Smooth muscle cell (in vitro differentiated cells): ENCODE measurements around the gene LRRK1. TPM values are rescaled to one million over a fixed set of nuclear protein-coding genes. Genes with fewer than 3 reads are reported as not detected.

Experiments used
- DNase-seq: peaks from one replicate; lab custom pipeline; 2025; ENCODE audit not compliant: unreplicated experiment; lab: John Stamatoyannopoulos, UW
- H2AFZ ChIP-seq: fragments of 200-600 bp; sonication (generic); 2 replicates; pipeline ENCODE4 v1.6.0; 2016; ENCODE audit warnings: antibody characterized with exemption, low read depth, mild to moderate bottlenecking
- H3F3A ChIP-seq: fragments of 200-600 bp; sonication (generic); 2 replicates; pipeline ENCODE4 v1.6.0; 2017; ENCODE audit warnings: antibody characterized with exemption, low read depth
- H3K27ac ChIP-seq: fragments of 200-600 bp; sonication (generic); 2 replicates; pipeline ENCODE4 v1.5.1; 2016; ENCODE audit warnings: low read depth, mild to moderate bottlenecking
- H3K27me3 ChIP-seq: fragments of 200-600 bp; sonication (generic); 2 replicates; pipeline ENCODE4 v1.6.1; 2016; ENCODE audit warnings: low read depth, mild to moderate bottlenecking
- H3K36me3 ChIP-seq: fragments of 200-600 bp; sonication (generic); 2 replicates; pipeline ENCODE4 v1.5.1; 2016; ENCODE audit warnings: low read depth
- H3K4me1 ChIP-seq: fragments of 200-600 bp; sonication (generic); 2 replicates; pipeline ENCODE4 v1.5.1; 2016; ENCODE audit warnings: low read depth
- H3K4me2 ChIP-seq: fragments of 200-600 bp; sonication (generic); 2 replicates; pipeline ENCODE4 v1.6.0; 2016; ENCODE audit warnings: mild to moderate bottlenecking
- H3K4me3 ChIP-seq: fragments of 200-600 bp; sonication (generic); 2 replicates; pipeline ENCODE4 v1.5.1; 2016; ENCODE audit warnings: mild to moderate bottlenecking
- H3K79me2 ChIP-seq: fragments of 200-600 bp; sonication (generic); 2 replicates; pipeline ENCODE4 v1.6.0; 2016; ENCODE audit warnings: low read depth, mild to moderate bottlenecking
- H3K9ac ChIP-seq: fragments of 200-600 bp; sonication (generic); 2 replicates; pipeline ENCODE4 v1.6.0; 2016; ENCODE audit warnings: low read depth
- H3K9me3 ChIP-seq: fragments of 200-600 bp; sonication (generic); replicated peaks from 2 replicates; pipeline ENCODE4 v1.5.1; 2016; ENCODE audit warnings: low read depth
- H4K20me1 ChIP-seq: fragments of 200-600 bp; sonication (generic); 2 replicates; pipeline ENCODE4 v1.6.0; 2016; ENCODE audit warnings: low read depth
- WGBS: methylation state at CpG from one replicate; pipeline ENCODE4 v1.1.7; 2016; ENCODE audit warnings: low lambda C conversion rate; 5-methylcytosine and 5-hydroxymethylcytosine counted together
- polyA plus RNA-seq: library from polyadenylated mRNA; unstranded; fragments of >200 nt; fragmentation: Nextera tagmentation; extraction: Ambion mirVana; gene quantifications from 2 replicates; pipeline ENCODE4 v1.2.1, GENCODE V29; 2016
- total RNA-seq: library from RNA; depleted of rRNA; stranded (reverse); fragments of >200 nt; gene quantifications from 2 replicates; pipeline ENCODE4 v1.2.3, GENCODE V29; 2014
- TF ChIP-seq, protein P1 (sequence below): fragments of 200-600 bp; sonication (generic); IDR thresholded peaks from 2 replicates; pipeline ENCODE4 v1.5.1; 2017; ENCODE audit warnings: borderline replicate concordance, mild to moderate bottlenecking, antibody characterized with exemption; ENCODE audit not compliant: insufficient read depth, poor library complexity, severe bottlenecking

The LRRK1 gene
- total and polyA plus RNA-seq, 2 experiments from 2014 or later, result 1.1 to 1.6 TPM

DNA sequence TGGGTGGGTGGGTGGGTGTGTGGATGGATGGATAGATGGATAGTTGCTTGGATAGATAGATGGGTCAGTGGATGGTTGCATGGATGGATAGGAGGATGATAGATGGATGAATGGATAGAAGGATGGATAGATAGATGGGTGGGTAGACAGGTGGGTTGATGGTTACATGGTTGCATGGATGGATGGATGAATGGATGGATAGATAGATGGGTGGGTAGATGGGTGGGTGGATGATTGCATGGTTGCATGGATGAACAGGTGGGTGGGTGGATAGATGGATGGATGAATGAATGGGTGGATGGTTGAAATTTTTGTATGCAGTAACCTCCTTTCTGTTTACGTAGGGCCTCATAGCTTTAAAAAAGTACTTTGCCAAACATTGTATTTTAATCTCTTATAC is 79.5 kb downstream of the LRRK1 start:
- TF ChIP-seq, protein P1, sequence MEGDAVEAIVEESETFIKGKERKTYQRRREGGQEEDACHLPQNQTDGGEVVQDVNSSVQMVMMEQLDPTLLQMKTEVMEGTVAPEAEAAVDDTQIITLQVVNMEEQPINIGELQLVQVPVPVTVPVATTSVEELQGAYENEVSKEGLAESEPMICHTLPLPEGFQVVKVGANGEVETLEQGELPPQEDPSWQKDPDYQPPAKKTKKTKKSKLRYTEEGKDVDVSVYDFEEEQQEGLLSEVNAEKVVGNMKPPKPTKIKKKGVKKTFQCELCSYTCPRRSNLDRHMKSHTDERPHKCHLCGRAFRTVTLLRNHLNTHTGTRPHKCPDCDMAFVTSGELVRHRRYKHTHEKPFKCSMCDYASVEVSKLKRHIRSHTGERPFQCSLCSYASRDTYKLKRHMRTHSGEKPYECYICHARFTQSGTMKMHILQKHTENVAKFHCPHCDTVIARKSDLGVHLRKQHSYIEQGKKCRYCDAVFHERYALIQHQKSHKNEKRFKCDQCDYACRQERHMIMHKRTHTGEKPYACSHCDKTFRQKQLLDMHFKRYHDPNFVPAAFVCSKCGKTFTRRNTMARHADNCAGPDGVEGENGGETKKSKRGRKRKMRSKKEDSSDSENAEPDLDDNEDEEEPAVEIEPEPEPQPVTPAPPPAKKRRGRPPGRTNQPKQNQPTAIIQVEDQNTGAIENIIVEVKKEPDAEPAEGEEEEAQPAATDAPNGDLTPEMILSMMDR, result no peak
- 91% methylated on average over 1 of the region's 1 CpG for WGBS
- Histone ChIP-seq H3K4me3 (no peak overlapping the region), H3K4me1 (no peaks in the 10 kb centered on the region), H3F3A (no peaks in the 10 kb centered on the region), H3K9me3 (no peaks in the 10 kb centered on the region), H3K9ac (no peak overlapping the region), H4K20me1 (no peaks in the 10 kb centered on the region), H3K36me3 (no peaks in the 10 kb centered on the region), H2AFZ (no peak overlapping the region), H3K4me2 (no peak overlapping the region), H3K27ac (no peak overlapping the region), H3K79me2 (no peaks in the 10 kb centered on the region), H3K27me3 (no peaks in the 10 kb centered on the region)
- DNase-seq, result no peak

DNA sequence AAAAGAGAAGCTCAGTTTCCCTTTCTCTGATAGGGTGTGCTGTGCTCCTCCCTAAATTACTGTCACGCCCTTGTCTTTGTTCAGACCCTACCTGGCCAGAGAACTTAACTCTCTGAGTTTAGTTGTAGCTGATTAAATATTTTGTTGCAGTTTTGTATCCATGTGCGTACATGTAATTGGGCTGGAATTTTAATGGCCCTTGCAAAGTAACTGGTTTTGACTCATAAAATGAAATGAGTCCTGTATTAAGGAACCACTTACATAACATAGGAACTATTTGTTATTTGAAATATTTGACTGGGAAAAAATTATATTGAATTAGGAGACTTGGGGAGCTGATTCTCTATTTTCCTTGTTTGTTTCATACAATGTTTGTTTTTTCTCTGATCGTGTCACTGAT is 80.2 kb downstream of the LRRK1 start:
- no peak overlapping the region for H3K4me2 ChIP-seq
- H3K4me3 ChIP-seq, result no peak overlapping the region
- no peaks in the 10 kb centered on the region for H3K4me1 ChIP-seq
- no peaks in the 10 kb centered on the region for H3K27me3 ChIP-seq
- no peaks in the 10 kb centered on the region for H3K9me3 ChIP-seq
- no peaks in the 10 kb centered on the region for H4K20me1 ChIP-seq
- no peaks in the 10 kb centered on the region for H3K79me2 ChIP-seq
- no peak overlapping the region for H3K9ac ChIP-seq
- no peak overlapping the region for H3K27ac ChIP-seq
- 80% methylated on average over 3 of the region's 3 CpGs for WGBS
- no peaks in the 10 kb centered on the region for H3K36me3 ChIP-seq
- H2AFZ ChIP-seq, result no peak overlapping the region
- H3F3A ChIP-seq, result no peaks in the 10 kb centered on the region
- TF ChIP-seq, protein P1, result no peak
- DNase-seq, result no peak

DNA sequence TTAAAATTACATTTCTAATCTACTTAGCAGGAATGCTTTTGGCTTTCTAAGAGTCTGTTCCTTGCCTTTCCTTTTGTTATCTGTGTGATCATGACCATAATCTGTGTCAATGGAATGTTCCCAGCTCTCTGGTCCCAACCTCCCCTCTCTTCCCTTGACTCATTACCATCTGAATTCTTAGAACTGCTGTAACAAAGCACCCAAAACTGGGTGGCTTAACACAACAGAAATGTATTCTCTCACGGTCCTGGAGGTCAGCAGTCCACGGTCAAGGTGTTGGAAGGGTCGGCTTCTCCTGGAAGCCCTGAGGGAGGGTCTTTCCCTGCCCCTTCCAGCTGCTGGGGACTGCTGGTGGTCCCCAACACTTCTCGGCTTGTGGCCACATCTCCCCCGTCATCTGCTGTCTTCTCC is 81.1 kb downstream of the LRRK1 start:
- no peak overlapping the region for H3K27ac ChIP-seq
- WGBS, result 69% methylated on average over 5 of the region's 5 CpGs
- TF ChIP-seq, protein P1, result no peak
- no peak for DNase-seq
- H3K79me2 ChIP-seq, result no peaks in the 10 kb centered on the region
- no peak overlapping the region for H3K4me2 ChIP-seq
- no peaks in the 10 kb centered on the region for H3F3A ChIP-seq
- no peaks in the 10 kb centered on the region for H3K27me3 ChIP-seq
- H3K4me1 ChIP-seq, result no peaks in the 10 kb centered on the region
- no peaks in the 10 kb centered on the region for H4K20me1 ChIP-seq
- H3K4me3 ChIP-seq, result no peak overlapping the region
- H3K36me3 ChIP-seq, result no peaks in the 10 kb centered on the region
- no peaks in the 10 kb centered on the region for H3K9me3 ChIP-seq
- no peak overlapping the region for H3K9ac ChIP-seq
- no peak overlapping the region for H2AFZ ChIP-seq

DNA sequence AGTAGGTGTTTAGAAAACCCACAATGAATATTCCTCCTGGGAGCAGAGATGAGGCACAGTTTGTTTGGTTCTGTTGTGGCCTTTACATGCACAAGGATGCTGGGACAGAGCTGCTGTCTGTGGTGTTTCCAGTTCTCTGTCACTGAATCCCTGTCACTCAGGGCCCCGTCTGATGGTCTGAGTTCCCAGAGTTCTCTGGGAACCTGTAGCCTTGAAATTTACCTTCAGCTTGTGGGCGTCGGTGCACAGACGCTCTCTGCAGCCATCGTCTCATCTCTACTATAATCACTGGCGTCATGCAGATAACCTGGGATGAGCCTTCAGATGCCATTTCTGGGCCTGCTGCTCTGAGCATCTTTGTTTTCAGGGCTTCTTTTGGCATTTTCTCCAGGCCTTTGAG is 81.9 kb downstream of the LRRK1 start:
- DNase-seq, result no peak
- Histone ChIP-seq H3K4me2 (no peak overlapping the region), H3K4me3 (no peak overlapping the region), H3K9me3 (no peaks in the 10 kb centered on the region), H3K79me2 (no peaks in the 10 kb centered on the region), H3K36me3 (no peaks in the 10 kb centered on the region), H3K27ac (no peak overlapping the region), H3F3A (no peaks in the 10 kb centered on the region), H4K20me1 (no peaks in the 10 kb centered on the region), H3K27me3 (no peaks in the 10 kb centered on the region), H3K9ac (no peak overlapping the region), H2AFZ (no peak overlapping the region), H3K4me1 (no peaks in the 10 kb centered on the region)
- TF ChIP-seq, protein P1, result no peak
- WGBS, result 94% methylated on average over 6 of the region's 6 CpGs
